T-helper 1 cell treated with Interleukin-12 subunit alpha and Interleukin-12 subunit beta and Interleukin-4 antibody, amounts not matched to agents 30 μg/mL and 1 μg/mL, for 36 hours (primary cell): ENCODE measurements around the gene ZC3H8.
A peak's percentile ranks its signal among the peaks of the same experiment; 100 is the strongest.
"Not testable (repeated sequence)": the region's sequence is repeated elsewhere in the genome, so short reads cannot be mapped to it uniquely, and the experiment has no call there.

ENCODE experiments used
- H3K27ac Mint-ChIP-seq: one replicate; pipeline ENCODE4 v1.8.0; 2021; ENCODE audit warnings: mild to moderate bottlenecking, mixed read lengths
- H3K27me3 Mint-ChIP-seq: one replicate; pipeline ENCODE4 v1.8.0; 2021; ENCODE audit warnings: low read depth, mixed read lengths
- H3K36me3 Mint-ChIP-seq: one replicate; pipeline ENCODE4 v1.8.0; 2021; ENCODE audit warnings: low read depth, mixed read lengths
- H3K4me1 Mint-ChIP-seq: one replicate; pipeline ENCODE4 v1.8.0; 2021; ENCODE audit warnings: low read depth, mixed read lengths
- H3K4me3 Mint-ChIP-seq: one replicate; pipeline ENCODE4 v1.8.0; 2021; ENCODE audit warnings: mild to moderate bottlenecking, moderate library complexity, mixed read lengths
- H3K9me3 Mint-ChIP-seq: one replicate; pipeline ENCODE4 v1.8.0; 2021; ENCODE audit warnings: mixed read lengths

Gene ZC3H8

DNA sequence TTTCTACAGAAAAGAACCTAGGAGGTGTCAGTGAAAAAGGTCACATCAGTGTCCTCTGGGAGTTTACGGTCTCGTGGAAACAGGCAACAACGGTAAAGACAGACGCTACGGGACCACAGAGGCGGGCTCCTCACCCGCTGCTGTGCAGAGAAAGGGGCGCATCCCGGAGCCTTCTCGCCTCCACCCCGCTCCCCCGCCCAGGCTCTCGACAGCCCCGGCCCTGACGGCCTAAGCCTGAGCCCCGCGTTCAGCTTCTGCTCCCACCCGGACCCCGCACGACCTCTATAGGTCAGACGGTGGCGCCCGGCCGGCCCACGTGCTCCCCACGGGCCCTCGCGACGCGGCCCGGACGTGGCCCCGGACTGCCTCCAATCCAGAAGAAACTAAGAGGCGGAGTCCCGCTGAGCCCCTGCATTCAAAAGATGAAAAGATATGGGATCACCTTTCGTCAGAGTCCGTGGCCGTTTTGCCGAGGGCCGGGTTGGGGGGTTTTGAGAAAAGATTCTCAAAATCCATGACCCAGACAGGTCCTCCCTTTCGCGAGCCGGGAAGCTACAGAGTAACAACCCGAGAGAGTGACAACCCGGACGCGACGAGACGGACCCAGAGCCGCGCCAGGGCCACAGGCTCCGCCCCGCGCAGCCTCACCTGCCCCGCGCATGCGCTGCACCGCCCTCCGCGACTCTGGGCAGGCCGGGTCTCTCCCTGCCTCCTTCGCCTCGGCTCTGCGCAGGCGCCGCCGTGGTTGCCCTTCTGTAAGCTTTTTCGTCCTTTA is at the start of gene ZC3H8:
TSS of gene ZC3H8 (minus strand) at position 577 of the 775 bp plus-strand sequence. CDS start at position 516, 61 bp downstream.
- H3K27ac Mint-ChIP-seq, result peak within 1 kb of the TSS; percentile 91
- H3K4me1 Mint-ChIP-seq, result peaks cover 22% of the 10 kb centered on the region
- H3K4me3 Mint-ChIP-seq, result peak within 1 kb of the TSS; percentile 82
- peaks cover 3% of the 10 kb centered on the region for H3K36me3 Mint-ChIP-seq
- H3K27me3 Mint-ChIP-seq, result no peaks in the 10 kb centered on the region
- no peaks in the 10 kb centered on the region for H3K9me3 Mint-ChIP-seq

- Mint-ChIP-seq H3K36me3 (peaks cover 19% of the 10 kb centered on the region), H3K4me1 (peaks cover 3% of the 10 kb centered on the region), H3K4me3 (no peak overlapping the region), H3K27ac (no peak overlapping the region), H3K9me3 (no peaks in the 10 kb centered on the region), H3K27me3 (no peaks in the 10 kb centered on the region)
Observed at GRCh38 chr2:112304298-112304941, 49.6 kb upstream of the ZC3H8 start.

DNA sequence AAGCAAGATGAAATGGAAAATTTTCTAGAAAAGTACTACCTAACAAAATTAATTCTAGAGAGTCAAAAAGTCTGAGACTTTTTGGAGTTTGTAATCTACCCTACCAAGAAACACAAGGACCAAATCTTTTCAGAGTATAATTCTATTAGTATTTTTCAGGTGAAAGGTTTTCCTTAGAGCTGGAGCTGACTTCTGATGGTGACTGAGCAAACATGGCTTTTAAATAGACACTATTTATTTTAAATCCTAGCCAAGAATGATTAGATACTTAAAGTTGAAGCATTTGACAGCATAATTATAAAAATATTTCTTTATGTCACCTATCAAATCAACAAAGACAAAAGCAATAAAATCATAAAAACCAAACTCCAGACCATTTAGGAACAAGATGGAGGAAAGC is 47.1 kb upstream of the ZC3H8 start:
- Mint-ChIP-seq H3K9me3 (no peaks in the 10 kb centered on the region), H3K4me3 (no peak overlapping the region), H3K4me1 (peaks cover 3% of the 10 kb centered on the region), H3K36me3 (peaks cover 14% of the 10 kb centered on the region), H3K27ac (no peak overlapping the region), H3K27me3 (no peaks in the 10 kb centered on the region)

DNA sequence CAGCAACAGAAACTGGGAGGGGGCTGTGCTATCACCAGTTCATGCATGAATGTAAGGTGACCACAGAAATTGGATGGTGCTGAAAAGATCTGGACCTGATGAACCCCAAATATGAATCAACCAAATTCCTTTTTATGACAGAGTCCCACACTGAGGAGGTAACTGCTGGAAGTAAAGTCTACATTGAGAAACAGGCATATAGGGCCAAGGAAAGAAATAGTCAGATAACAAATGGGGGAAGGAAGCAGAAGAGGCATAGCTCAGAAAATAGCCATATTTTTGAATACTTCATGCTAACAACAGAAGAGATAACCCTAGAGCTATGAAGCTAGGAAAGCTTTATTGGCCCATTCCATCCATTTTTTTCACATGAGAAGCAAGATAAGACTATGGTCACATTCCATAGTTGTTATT is 46.3 kb upstream of the ZC3H8 start:
- no peak overlapping the region for H3K4me3 Mint-ChIP-seq
- peaks cover 6% of the 10 kb centered on the region for H3K4me1 Mint-ChIP-seq
- H3K36me3 Mint-ChIP-seq, result peaks cover 14% of the 10 kb centered on the region
- no peak overlapping the region for H3K27ac Mint-ChIP-seq
- no peaks in the 10 kb centered on the region for H3K27me3 Mint-ChIP-seq
- no peaks in the 10 kb centered on the region for H3K9me3 Mint-ChIP-seq

- Mint-ChIP-seq H3K27me3 (no peaks in the 10 kb centered on the region), H3K4me3 (no peak overlapping the region), H3K9me3 (no peaks in the 10 kb centered on the region), H3K36me3 (peaks cover 2% of the 10 kb centered on the region), H3K27ac (no peak overlapping the region), H3K4me1 (peaks cover 2% of the 10 kb centered on the region)
Observed at GRCh38 chr2:112296407-112296806, 41.6 kb upstream of the ZC3H8 start.

- peaks cover 2% of the 10 kb centered on the region for H3K36me3 Mint-ChIP-seq
- H3K4me3 Mint-ChIP-seq, result no peak overlapping the region
- H3K4me1 Mint-ChIP-seq, result peaks cover 2% of the 10 kb centered on the region
- H3K9me3 Mint-ChIP-seq, result no peaks in the 10 kb centered on the region
- H3K27me3 Mint-ChIP-seq, result no peaks in the 10 kb centered on the region
- no peak overlapping the region for H3K27ac Mint-ChIP-seq
Observed at GRCh38 chr2:112295407-112296078, 40.7 kb upstream of the ZC3H8 start.

DNA sequence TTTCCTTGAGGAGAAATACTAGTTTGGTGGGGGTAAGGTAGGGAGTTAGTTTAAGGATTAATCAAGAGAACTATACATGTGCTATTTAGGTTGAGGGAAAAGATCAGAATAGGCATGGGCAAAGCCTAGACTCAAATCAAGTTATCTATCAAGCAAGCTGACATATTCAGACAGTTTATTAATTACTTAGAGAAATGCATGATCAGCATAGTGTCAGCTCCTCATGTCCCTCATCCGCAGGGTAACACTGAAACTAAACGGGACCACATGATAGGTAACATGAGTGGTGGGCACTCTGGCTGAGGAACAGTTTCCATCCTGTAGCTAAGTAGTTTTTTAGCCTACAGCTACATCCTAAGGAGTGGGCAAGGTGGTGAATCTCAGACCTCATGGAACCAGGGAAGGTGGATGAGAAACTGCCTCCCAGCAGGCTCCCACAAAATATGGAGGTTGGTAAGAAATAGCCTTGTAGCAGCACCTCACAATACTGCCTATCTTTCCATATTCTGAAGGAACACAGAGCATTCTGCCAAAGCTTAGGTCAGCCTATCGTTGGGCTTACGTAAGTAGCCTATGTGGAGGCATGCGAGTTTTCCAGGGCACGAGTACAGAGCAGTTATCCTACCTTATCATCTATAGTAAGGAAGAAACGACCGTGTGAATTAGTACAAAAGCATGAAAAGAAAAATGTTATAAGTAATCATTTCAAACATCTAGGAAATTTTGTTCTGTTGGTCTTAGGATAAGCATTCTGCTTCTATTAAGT is 39.0 kb upstream of the ZC3H8 start:
- H3K27ac Mint-ChIP-seq, result no peak overlapping the region
- H3K36me3 Mint-ChIP-seq, result no peaks in the 10 kb centered on the region
- H3K4me1 Mint-ChIP-seq, result peaks cover 2% of the 10 kb centered on the region
- H3K4me3 Mint-ChIP-seq, result no peak overlapping the region
- H3K27me3 Mint-ChIP-seq, result no peaks in the 10 kb centered on the region
- no peaks in the 10 kb centered on the region for H3K9me3 Mint-ChIP-seq

GRCh38 chr2:112290648-112291047 is 35.8 kb upstream of the ZC3H8 start:
- Mint-ChIP-seq H3K4me3 (no peak overlapping the region), H3K9me3 (no peaks in the 10 kb centered on the region), H3K27ac (no peak overlapping the region), H3K36me3 (no peaks in the 10 kb centered on the region), H3K27me3 (no peaks in the 10 kb centered on the region), H3K4me1 (no peaks in the 10 kb centered on the region)

- Mint-ChIP-seq H3K9me3 (no peaks in the 10 kb centered on the region), H3K27ac (no peak overlapping the region)
Observed at GRCh38 chr2:112290088-112290487, 35.2 kb upstream of the ZC3H8 start.

DNA sequence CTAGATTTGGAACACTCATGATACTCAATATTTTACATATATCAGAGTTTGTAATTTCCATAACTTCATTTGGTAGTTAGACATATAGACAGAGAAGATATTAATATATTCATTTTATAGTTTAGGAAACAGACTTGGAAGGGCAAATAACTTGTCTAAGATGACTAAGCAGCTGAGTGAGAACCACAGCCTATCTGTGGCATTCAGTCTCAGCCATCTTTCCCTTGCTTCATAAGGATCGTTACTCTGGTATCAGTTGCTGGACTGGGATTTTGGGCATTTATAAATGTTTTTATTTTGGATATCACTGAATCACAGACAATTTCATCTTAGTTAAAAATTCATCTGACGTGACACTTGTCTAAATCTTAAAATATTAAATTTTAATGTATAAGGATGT is 28.7 kb upstream of the ZC3H8 start:
- H3K9me3 Mint-ChIP-seq, H3K36me3 Mint-ChIP-seq, H3K4me1 Mint-ChIP-seq, H3K27me3 Mint-ChIP-seq, H3K27ac Mint-ChIP-seq, H3K4me3 Mint-ChIP-seq: not testable (repeated sequence)

More at GRCh38 chr2:112290088-112290487, 35.2 kb upstream of the ZC3H8 start:
- no peaks in the 10 kb centered on the region for H3K36me3 Mint-ChIP-seq
- no peaks in the 10 kb centered on the region for H3K4me1 Mint-ChIP-seq
- no peak overlapping the region for H3K4me3 Mint-ChIP-seq
- no peaks in the 10 kb centered on the region for H3K27me3 Mint-ChIP-seq

- not testable (repeated sequence) for H3K27me3 Mint-ChIP-seq, H3K4me1 Mint-ChIP-seq, H3K4me3 Mint-ChIP-seq, H3K27ac Mint-ChIP-seq, H3K36me3 Mint-ChIP-seq, H3K9me3 Mint-ChIP-seq
Observed at GRCh38 chr2:112282066-112282465, 27.2 kb upstream of the ZC3H8 start.

DNA sequence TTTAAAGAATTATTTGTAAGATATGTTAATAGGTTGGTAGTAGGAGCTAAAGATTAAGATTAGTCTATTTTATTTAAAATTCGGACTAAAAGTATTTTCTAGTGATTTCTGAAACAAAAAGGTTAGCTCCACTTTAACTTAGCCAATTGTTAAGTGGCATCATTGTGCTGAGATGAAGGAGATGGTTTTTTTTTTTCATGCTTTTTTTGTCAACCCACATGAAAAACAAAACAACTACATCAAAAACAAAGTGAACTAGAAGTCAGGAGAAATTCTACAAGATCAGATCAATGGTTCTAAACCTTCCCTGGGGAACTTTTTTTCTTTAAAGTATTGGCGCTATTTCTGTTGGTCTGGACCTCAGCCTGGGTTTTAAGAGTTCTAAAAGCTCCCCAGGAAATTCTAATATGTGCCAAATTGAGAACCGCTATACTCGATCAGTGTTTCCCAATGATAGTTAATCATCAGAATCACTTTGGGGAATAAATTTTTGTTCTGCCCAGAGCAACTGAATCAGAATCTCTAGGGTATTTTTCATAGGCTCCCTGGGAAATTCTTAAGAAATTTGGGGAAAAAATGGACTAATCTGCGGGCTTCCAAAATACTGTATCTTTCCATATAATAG is 22.9 kb upstream of the ZC3H8 start:
- Mint-ChIP-seq H3K4me1 (peaks cover 9% of the 10 kb centered on the region), H3K27me3 (no peaks in the 10 kb centered on the region), H3K27ac (no peak overlapping the region), H3K36me3 (no peaks in the 10 kb centered on the region), H3K9me3 (no peaks in the 10 kb centered on the region), H3K4me3 (no peak overlapping the region)

DNA sequence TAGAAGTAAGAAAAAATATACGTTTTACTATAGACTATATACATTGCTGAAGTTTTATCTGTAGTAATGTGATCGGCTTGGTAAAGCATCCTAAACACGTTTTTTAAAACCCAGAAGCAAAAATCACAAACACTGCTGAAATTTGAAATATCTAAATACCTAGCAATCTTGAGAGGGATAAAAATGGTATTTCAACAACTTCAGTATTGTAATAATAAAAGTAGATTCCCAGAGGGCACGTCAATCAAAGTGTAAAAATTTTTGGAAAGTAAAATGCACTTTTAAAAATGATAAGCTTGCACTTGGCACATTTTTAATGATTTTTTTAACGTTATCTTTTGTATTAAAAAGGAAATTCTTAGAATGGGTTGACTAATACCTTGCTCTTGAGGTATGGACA is 22.1 kb upstream of the ZC3H8 start:
- H3K27me3 Mint-ChIP-seq, result no peaks in the 10 kb centered on the region
- no peaks in the 10 kb centered on the region for H3K9me3 Mint-ChIP-seq
- H3K27ac Mint-ChIP-seq, result no peak overlapping the region
- H3K4me1 Mint-ChIP-seq, result peaks cover 11% of the 10 kb centered on the region
- H3K4me3 Mint-ChIP-seq, result no peak overlapping the region
- no peaks in the 10 kb centered on the region for H3K36me3 Mint-ChIP-seq
